HepG2 (cell line): ENCODE data around the gene METTL22. TPM values are rescaled to one million over a fixed set of nuclear protein-coding genes. Genes with fewer than 3 reads are reported as not detected.

ENCODE experiments used
- ATAC-seq: fragments of 200-7000 bp; cut with Tn5 transposase; 3 replicates; pipeline ENCODE4 v1.9.1; 2020; ENCODE audit warnings: mild to moderate bottlenecking, moderate library complexity
- BruUV-seq: library from RNA; stranded (reverse); fragments of 400-500 nt; replicated peaks from 2 replicates; lab custom pipeline; 2021; lab: Mats Ljungman, UMichigan
- CTCF ChIA-PET: fragments of 300-600 bp; formaldehyde crosslinking; extraction: SDS; loops from one replicate; lab custom pipeline; 2021; ENCODE audit warnings: low total read pairs, inconsistent platforms, low intra/inter-chr PET ratio; lab: Yijun Ruan, JAX
- POLR2A ChIA-PET: fragments of 350-600 bp; sonication (Branson Sonifier 250); formaldehyde crosslinking; loops from one replicate; lab custom pipeline; 2020; ENCODE audit warnings: antibody characterized with exemption, inconsistent platforms; lab: Yijun Ruan, JAX
- DNase-seq: peaks from one replicate; pipeline ENCODE4 v3.0.0-alpha.2; 2015; ENCODE audit warnings: low spot score
- FAIRE-seq: peaks from 3 replicates; lab custom pipeline; 2011; peaks lifted over from hg19 to GRCh38; lab: Jason Lieb, UNC
- H2AFZ ChIP-seq: one replicate; pipeline ENCODE4 v1.6.1; 2011; ENCODE audit warnings: low read length, inconsistent platforms
- H3K27ac ChIP-seq: fragments of 300-600 bp; 3 replicates; pipeline ENCODE4 v1.8.0; 2011; ENCODE audit warnings: mixed run types, mild to moderate bottlenecking, mixed read lengths, low read length, inconsistent platforms; ENCODE audit not compliant: insufficient read depth; ENCODE audit errors: extremely low read length
- H3K27me3 ChIP-seq, 2 experiments: fragments of 200-600 bp in 1 of 2; 2 replicates in 1 of 2; 3 replicates in 1 of 2; pipeline versions ENCODE4 v1.6.0 to v1.8.0; 2011; ENCODE audit warnings: low read length in 2 of 2, mild to moderate bottlenecking in 2 of 2, moderate library complexity in 2 of 2, inconsistent platforms in 1 of 2; ENCODE audit not compliant: insufficient read depth in 2 of 2, control insufficient read depth in 1 of 2
- H3K36me3 ChIP-seq, 2 experiments: fragments of 200-600 bp in 1 of 2; replicated peaks in 1 of 2; 2 replicates in 1 of 2; 3 replicates in 1 of 2; pipeline versions ENCODE4 v1.5.1 to v1.8.0; 2011; ENCODE audit warnings: low read length in 2 of 2, inconsistent platforms in 1 of 2; ENCODE audit not compliant: insufficient read depth in 2 of 2, control insufficient read depth in 1 of 2
- H3K4me1 ChIP-seq: 2 replicates; pipeline ENCODE4 v1.5.1; 2012; ENCODE audit warnings: low read length, inconsistent platforms; ENCODE audit not compliant: insufficient read depth
- H3K4me2 ChIP-seq: 2 replicates; pipeline ENCODE4 v1.6.0; 2011; ENCODE audit warnings: low read depth, low read length, inconsistent platforms
- H3K4me3 ChIP-seq, 3 experiments: fragments of 200-600 bp in 1 of 3; sonication (generic), shearing (Covaris generic) in 1 of 3; replicated peaks in 1 of 3; 2 replicates each; pipeline ENCODE4 v1.5.1; 2011 to 2016; ENCODE audit warnings: low read length in 3 of 3, inconsistent platforms in 2 of 3, low read depth in 2 of 3, mild to moderate bottlenecking in 2 of 3, control low read depth in 1 of 3, mixed read lengths in 1 of 3; ENCODE audit not compliant: insufficient read depth in 1 of 3
- H3K79me2 ChIP-seq: one replicate; pipeline ENCODE4 v1.6.1; 2011; ENCODE audit warnings: low read length, inconsistent platforms; ENCODE audit not compliant: insufficient read depth
- H3K9ac ChIP-seq: 2 replicates; pipeline ENCODE4 v1.6.0; 2011; ENCODE audit warnings: mild to moderate bottlenecking, low read depth, low read length, inconsistent platforms; ENCODE audit not compliant: insufficient read depth
- H3K9me3 ChIP-seq: 2 replicates; pipeline ENCODE4 v1.5.1; 2012; ENCODE audit warnings: mild to moderate bottlenecking, low read length
- H4K20me1 ChIP-seq: 2 replicates; pipeline ENCODE4 v1.6.0; 2011; ENCODE audit warnings: inconsistent platforms, mild to moderate bottlenecking, low read length, moderate library complexity; ENCODE audit not compliant: insufficient read depth
- MXD1 ChIP-seq: sonication (generic); formaldehyde crosslinking; IDR thresholded peaks from 2 replicates; pipeline ENCODE4 v1.4.0; 2020; ENCODE audit warnings: mild to moderate bottlenecking, missing genetic modification reagents
- MYC ChIP-seq: sonication (generic); formaldehyde crosslinking; IDR thresholded peaks from 2 replicates; pipeline ENCODE4 v1.9.0; 2021; ENCODE audit warnings: missing genetic modification reagents, borderline replicate concordance
- NKX3-1 ChIP-seq: sonication (generic); formaldehyde crosslinking; IDR thresholded peaks from 2 replicates; pipeline ENCODE4 v1.5.0; 2020; ENCODE audit warnings: missing genetic modification reagents
- NONO ChIP-seq, 2 experiments: fragments of 450-650 bp in 1 of 2; sonication (generic) in 1 of 2; formaldehyde crosslinking in 1 of 2; IDR thresholded peaks in 1 of 2; conservative IDR thresholded peaks in 1 of 2; 2 replicates each; pipeline versions ENCODE4 v1.6.1 to v1.8.0; 2017 to 2022; ENCODE audit warnings: mild to moderate bottlenecking in 1 of 2, missing genetic modification reagents in 1 of 2, moderate library complexity in 1 of 2
- PCBP2 ChIP-seq: fragments of 200-400 bp; formaldehyde crosslinking; optimal IDR thresholded peaks from 2 replicates; pipeline ENCODE3; 2018; ENCODE audit warnings: low read length, low read depth; ENCODE audit not compliant: poor library complexity, severe bottlenecking
- RBM22 ChIP-seq: fragments of 200-400 bp; formaldehyde crosslinking; optimal IDR thresholded peaks from 2 replicates; pipeline ENCODE3; 2017; ENCODE audit warnings: mild to moderate bottlenecking, low read length, moderate library complexity
- YY1 ChIP-seq: IDR thresholded peaks from 2 replicates; pipeline ENCODE4 v1.6.1; 2011; ENCODE audit warnings: low read length, low read depth, moderate library complexity, mild to moderate bottlenecking; ENCODE audit not compliant: insufficient read depth, insufficient replicate concordance
- ZNF354B ChIP-seq: sonication (generic); formaldehyde crosslinking; IDR thresholded peaks from 2 replicates; pipeline ENCODE4 v1.8.0; 2022; ENCODE audit warnings: mild to moderate bottlenecking, missing genetic modification reagents
- ZNF556 ChIP-seq: sonication (generic); formaldehyde crosslinking; IDR thresholded peaks from 2 replicates; pipeline ENCODE4 v1.4.0; 2020; ENCODE audit warnings: mild to moderate bottlenecking, missing genetic modification reagents, borderline replicate concordance
- ZSCAN21 ChIP-seq: sonication (generic); formaldehyde crosslinking; IDR thresholded peaks from 2 replicates; pipeline ENCODE4 v1.8.0; 2022; ENCODE audit warnings: mild to moderate bottlenecking, missing genetic modification reagents, moderate library complexity, borderline replicate concordance
- WGBS: methylation state at CpG from one replicate; pipeline ENCODE4 v1.1.6; 2017; ENCODE audit warnings: low lambda C conversion rate; 5-methylcytosine and 5-hydroxymethylcytosine counted together
- in situ Hi-C: cut with HindIII; loops from 2 replicates; pipeline ENCODE4 v1.10.0; 2017; ENCODE audit warnings: low pct_unique_long_range_greater_than_20kb; ENCODE audit not compliant: extremely low pct_ligation_motif_present
- intact Hi-C: fragments of 100-400 bp; cut with micrococcal nuclease; formaldehyde crosslinking; loops from one replicate; pipeline ENCODE4 v1.10.0; 2022; ENCODE audit not compliant: unreplicated experiment
- polyA plus RNA-seq, 8 experiments: library from polyadenylated mRNA; depleted of rRNA in 3 of 8; stranded (reverse) in 7 of 8; unstranded in 1 of 8; fragments of >200 nt; fragmentation: Illumina TruSeq in 4 of 8; extraction: Trizol in 4 of 8; gene quantifications; 2 replicates each; pipeline versions ENCODE4 v1.2.1 to v1.2.3, GENCODE V29; 2011 to 2016; ENCODE audit warnings: low read depth in 4 of 8, missing spikeins in 1 of 8, mixed read lengths in 1 of 8; ENCODE audit not compliant: insufficient read depth in 1 of 8
- total RNA-seq, 5 experiments: library from RNA; depleted of rRNA; stranded (reverse); fragments of >200 nt; fragmentation: Illumina TruSeq; extraction: Trizol; gene quantifications; 2 replicates each; pipeline ENCODE4 v1.2.3, GENCODE V29; 2016; ENCODE audit warnings: low read depth in 1 of 5
- TF ChIP-seq, protein P1 (sequence below): sonication (generic); formaldehyde crosslinking; IDR thresholded peaks from 2 replicates; pipeline ENCODE4 v1.4.0; 2020; ENCODE audit warnings: missing genetic modification reagents, mild to moderate bottlenecking, borderline replicate concordance
- TF ChIP-seq, protein P2 (sequence below): sonication (generic); formaldehyde crosslinking; IDR thresholded peaks from 2 replicates; pipeline ENCODE4 v1.4.0; 2020; ENCODE audit warnings: mild to moderate bottlenecking, missing genetic modification reagents
- TF ChIP-seq, protein P3 (sequence below): sonication (generic); formaldehyde crosslinking; IDR thresholded peaks from 2 replicates; pipeline ENCODE4 v1.5.0; 2020; ENCODE audit warnings: mild to moderate bottlenecking, missing genetic modification reagents, borderline replicate concordance

The METTL22 gene
- total and polyA plus RNA-seq, 2 of the 13 experiments (the other 11 are each of a cell fraction or from before 2014, with no cell fraction given) = 36.2 to 94.8 TPM

DNA sequence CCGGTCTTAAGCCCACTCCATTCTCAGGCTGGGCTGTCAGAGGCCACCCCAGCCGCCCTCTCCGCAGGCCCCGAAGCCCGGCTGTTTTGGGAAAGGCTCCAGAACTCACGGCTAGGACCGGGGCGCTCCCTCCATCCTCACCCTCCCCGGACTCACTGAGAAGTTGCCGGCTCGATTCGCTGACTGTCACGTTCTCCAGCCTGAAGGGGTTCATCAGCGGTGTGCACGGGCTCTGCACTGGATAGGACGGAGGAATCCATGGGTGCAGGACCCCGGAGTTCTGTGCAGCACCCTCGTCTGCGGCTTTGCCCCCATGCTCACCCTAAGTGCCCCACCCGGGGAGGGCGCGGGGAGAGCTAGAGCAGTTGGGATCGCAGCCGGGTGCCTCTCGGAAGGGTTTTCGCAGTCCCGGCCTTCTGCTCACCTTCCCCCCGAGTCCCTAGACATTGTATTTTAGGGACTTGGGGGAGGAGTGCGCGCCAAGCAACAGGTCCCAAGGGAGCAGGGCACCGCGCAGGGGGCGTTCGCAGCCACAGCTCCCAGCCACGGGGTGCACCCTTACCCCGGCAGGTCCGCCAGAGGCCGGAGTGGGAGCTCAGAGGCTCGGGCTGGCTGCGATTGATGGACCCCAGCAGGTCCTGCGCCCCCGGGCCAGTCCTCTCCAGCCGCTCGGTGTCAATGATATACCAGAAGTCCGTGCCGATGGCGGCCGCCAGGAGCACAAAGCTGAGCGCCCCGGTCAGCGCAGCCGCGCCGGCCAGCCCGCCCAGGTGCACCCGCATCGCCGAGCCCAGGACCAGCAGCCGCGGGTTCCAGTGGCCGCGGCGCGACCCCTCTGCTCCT, 32.2 kb upstream of the METTL22 start:
- Histone ChIP-seq H2AFZ (no peak overlapping the region), H4K20me1 (no peaks in the 10 kb centered on the region), H3K4me3 (peak overlapping the region; percentile 15 to 62 (median 16); a peak in 3 of 6 replicates), H3K27me3 (peaks cover 13 to 55% of the 10 kb centered on the region in 2 experiments; a peak in 4 of 5 replicates), H3K36me3 (no peaks in the 10 kb centered on the region), H3K9me3 (no peaks in the 10 kb centered on the region), H3K9ac (no peak overlapping the region), H3K4me1 (peaks cover 22% of the 10 kb centered on the region), H3K79me2 (no peaks in the 10 kb centered on the region), H3K4me2 (peak overlapping the region; percentile 60), H3K27ac (no peak overlapping the region)
- ChIA-PET POLR2A (interaction anchor here (1.0 kb wide), 1 partner anchor 10 kb away, joined by 3 read pairs; no protein-coding TSS in a partner anchor), CTCF (no interaction called here)
- no TSS peak for BruUV-seq
- FAIRE-seq = no peak
- in situ Hi-C loops (no loop called here), intact Hi-C loops (no loop called here)
- DNase-seq = no peak
- ATAC-seq = peak; percentile 94
- WGBS = 10% methylated on average over 38 of the region's 64 CpGs
- TF ChIP-seq ZNF354B (CRISPR knock-in tag) (0 out of 2 replicates have a peak, but pooled peaks have one; percentile 38), NONO (IDR thresholded peaks at IDR 0.05) (no peak), NONO (CRISPR knock-in tag; conservative IDR thresholded peaks at IDR 0.05) (no peak; the same call in 1 of the 2 replicates), ZNF556 (CRISPR knock-in tag) (0 out of 2 replicates have a peak, but pooled peaks have one; percentile 34), RBM22 (no peak), MYC (0 out of 2 replicates have a peak, but pooled peaks have one; percentile 22), MXD1 (CRISPR knock-in tag) (peak; percentile 26; the same call in 1 of the 2 replicates), NKX3-1 (CRISPR knock-in tag) (no peak), ZSCAN21 (no peak), PCBP2 (no peak), YY1 (peak; percentile 27)
- TF ChIP-seq, protein P1, sequence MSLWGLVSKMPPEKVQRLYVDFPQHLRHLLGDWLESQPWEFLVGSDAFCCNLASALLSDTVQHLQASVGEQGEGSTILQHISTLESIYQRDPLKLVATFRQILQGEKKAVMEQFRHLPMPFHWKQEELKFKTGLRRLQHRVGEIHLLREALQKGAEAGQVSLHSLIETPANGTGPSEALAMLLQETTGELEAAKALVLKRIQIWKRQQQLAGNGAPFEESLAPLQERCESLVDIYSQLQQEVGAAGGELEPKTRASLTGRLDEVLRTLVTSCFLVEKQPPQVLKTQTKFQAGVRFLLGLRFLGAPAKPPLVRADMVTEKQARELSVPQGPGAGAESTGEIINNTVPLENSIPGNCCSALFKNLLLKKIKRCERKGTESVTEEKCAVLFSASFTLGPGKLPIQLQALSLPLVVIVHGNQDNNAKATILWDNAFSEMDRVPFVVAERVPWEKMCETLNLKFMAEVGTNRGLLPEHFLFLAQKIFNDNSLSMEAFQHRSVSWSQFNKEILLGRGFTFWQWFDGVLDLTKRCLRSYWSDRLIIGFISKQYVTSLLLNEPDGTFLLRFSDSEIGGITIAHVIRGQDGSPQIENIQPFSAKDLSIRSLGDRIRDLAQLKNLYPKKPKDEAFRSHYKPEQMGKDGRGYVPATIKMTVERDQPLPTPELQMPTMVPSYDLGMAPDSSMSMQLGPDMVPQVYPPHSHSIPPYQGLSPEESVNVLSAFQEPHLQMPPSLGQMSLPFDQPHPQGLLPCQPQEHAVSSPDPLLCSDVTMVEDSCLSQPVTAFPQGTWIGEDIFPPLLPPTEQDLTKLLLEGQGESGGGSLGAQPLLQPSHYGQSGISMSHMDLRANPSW (CRISPR knock-in tag) = no peak
- TF ChIP-seq, protein P2, sequence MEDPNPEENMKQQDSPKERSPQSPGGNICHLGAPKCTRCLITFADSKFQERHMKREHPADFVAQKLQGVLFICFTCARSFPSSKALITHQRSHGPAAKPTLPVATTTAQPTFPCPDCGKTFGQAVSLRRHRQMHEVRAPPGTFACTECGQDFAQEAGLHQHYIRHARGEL (CRISPR knock-in tag) = 0 out of 2 replicates have a peak, but pooled peaks have one; percentile 65
- TF ChIP-seq, protein P3, sequence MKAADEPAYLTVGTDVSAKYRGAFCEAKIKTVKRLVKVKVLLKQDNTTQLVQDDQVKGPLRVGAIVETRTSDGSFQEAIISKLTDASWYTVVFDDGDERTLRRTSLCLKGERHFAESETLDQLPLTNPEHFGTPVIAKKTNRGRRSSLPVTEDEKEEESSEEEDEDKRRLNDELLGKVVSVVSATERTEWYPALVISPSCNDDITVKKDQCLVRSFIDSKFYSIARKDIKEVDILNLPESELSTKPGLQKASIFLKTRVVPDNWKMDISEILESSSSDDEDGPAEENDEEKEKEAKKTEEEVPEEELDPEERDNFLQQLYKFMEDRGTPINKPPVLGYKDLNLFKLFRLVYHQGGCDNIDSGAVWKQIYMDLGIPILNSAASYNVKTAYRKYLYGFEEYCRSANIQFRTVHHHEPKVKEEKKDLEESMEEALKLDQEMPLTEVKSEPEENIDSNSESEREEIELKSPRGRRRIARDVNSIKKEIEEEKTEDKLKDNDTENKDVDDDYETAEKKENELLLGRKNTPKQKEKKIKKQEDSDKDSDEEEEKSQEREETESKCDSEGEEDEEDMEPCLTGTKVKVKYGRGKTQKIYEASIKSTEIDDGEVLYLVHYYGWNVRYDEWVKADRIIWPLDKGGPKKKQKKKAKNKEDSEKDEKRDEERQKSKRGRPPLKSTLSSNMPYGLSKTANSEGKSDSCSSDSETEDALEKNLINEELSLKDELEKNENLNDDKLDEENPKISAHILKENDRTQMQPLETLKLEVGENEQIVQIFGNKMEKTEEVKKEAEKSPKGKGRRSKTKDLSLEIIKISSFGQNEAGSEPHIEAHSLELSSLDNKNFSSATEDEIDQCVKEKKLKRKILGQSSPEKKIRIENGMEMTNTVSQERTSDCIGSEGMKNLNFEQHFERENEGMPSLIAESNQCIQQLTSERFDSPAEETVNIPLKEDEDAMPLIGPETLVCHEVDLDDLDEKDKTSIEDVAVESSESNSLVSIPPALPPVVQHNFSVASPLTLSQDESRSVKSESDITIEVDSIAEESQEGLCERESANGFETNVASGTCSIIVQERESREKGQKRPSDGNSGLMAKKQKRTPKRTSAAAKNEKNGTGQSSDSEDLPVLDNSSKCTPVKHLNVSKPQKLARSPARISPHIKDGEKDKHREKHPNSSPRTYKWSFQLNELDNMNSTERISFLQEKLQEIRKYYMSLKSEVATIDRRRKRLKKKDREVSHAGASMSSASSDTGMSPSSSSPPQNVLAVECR (CRISPR knock-in tag) = peak; percentile 21; the same call in 1 of the 2 replicates
